GM19328 (cell line): ENCODE results near the gene LZTR1.
"Not testable (repeated sequence)": the region's sequence is repeated elsewhere in the genome, so short reads cannot be mapped to it uniquely, and the experiment has no call there.

Experiments
- ATAC-seq: cut with Tn5 transposase; IDR thresholded peaks from one replicate; pipeline ENCODE4 v1.9.1; 2021; ENCODE audit warnings: mild to moderate bottlenecking, moderate library complexity; ENCODE audit not compliant: unreplicated experiment

Gene LZTR1

GRCh38 chr22:21030621-21031544 is 48.8 kb downstream of the LZTR1 start:
- ATAC-seq = no peak

- ATAC-seq = no peak
Measured at GRCh38 chr22:21031545-21032036, 49.5 kb downstream of the LZTR1 start.

GRCh38 chr22:21032037-21032867 is 50.2 kb downstream of the LZTR1 start, which contains the start of gene SLC7A4:
TSS of gene SLC7A4 (minus strand) at chr22:21032561. CDS start at chr22:21031812, 749 bp downstream.
- ATAC-seq = no peak

- ATAC-seq = no peak
Measured at GRCh38 chr22:21032868-21033688, 51.0 kb downstream of the LZTR1 start.

GRCh38 chr22:21033895-21034294 is 51.8 kb downstream of the LZTR1 start:
- ATAC-seq = no peak

GRCh38 chr22:21034989-21035388 is 52.9 kb downstream of the LZTR1 start:
- ATAC-seq = no peak

- ATAC-seq = no peak
Measured at GRCh38 chr22:21038405-21038804, 56.3 kb downstream of the LZTR1 start.

- not testable (repeated sequence) for ATAC-seq
Measured at GRCh38 chr22:21039158-21039557, 57.1 kb downstream of the LZTR1 start.

GRCh38 chr22:21041937-21042336 is 59.8 kb downstream of the LZTR1 start:
- ATAC-seq = no peak

GRCh38 chr22:21042978-21043859 is 61.1 kb downstream of the LZTR1 start:
- ATAC-seq = no peak

- ATAC-seq = no peak
Measured at GRCh38 chr22:21043860-21044535, 61.9 kb downstream of the LZTR1 start.

- ATAC-seq = no peak
Measured at GRCh38 chr22:21044931-21045584, 63.0 kb downstream of the LZTR1 start.

GRCh38 chr22:21045585-21046294 is 63.6 kb downstream of the LZTR1 start, which contains the start of gene LRRC74B:
TSS of gene LRRC74B (plus strand) at chr22:21045946. CDS start at chr22:21045987, 41 bp downstream.
- ATAC-seq = no peak

- ATAC-seq = no peak
Measured at GRCh38 chr22:21047035-21047661, 65.1 kb downstream of the LZTR1 start.

- ATAC-seq = no peak
Measured at GRCh38 chr22:21047730-21048129, 65.6 kb downstream of the LZTR1 start.

GRCh38 chr22:21048448-21048847 is 66.4 kb downstream of the LZTR1 start:
- not testable (repeated sequence) for ATAC-seq
